C4-2B (cell line): ENCODE results near the gene NINL.

ENCODE experiments used
- ZFX ChIP-seq: fragments of 450-650 bp; IDR thresholded peaks from 2 replicates; pipeline ENCODE4 v1.6.1; 2017
- TF ChIP-seq, protein P1 (sequence below): fragments of 450-650 bp; conservative IDR thresholded peaks from 2 replicates; pipeline ENCODE4 v1.5.1; 2017; ENCODE audit warnings: mild to moderate bottlenecking

DNA sequence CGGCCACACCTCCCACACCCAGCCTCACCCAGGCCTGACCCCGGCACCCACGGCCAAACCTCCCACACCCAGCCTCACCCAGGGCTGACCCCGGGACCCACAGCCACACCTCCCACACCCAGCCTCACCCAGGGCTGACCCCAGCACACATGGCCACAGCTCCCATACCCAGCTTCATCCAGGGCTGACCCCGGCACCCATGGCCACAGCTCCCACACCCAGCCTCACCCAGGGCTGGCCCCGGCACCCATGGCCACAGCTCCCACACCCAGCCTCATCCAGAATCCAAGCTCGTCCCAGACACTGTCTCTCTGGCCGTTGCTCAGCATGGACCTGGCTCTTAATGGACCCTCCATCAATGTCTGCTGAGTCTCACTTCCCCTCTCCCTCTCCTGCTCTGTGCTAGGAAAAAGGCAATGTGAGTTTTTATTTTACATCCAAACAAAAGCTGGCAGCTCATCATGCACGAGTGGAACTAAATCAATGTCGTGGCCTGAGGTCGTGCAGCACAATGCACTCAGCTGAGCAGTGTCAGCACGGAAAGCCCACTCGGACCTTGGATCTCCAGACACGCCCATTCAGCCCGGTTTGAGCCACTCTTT is 36.1 kb downstream of the NINL start:
- TF ChIP-seq, protein P1, sequence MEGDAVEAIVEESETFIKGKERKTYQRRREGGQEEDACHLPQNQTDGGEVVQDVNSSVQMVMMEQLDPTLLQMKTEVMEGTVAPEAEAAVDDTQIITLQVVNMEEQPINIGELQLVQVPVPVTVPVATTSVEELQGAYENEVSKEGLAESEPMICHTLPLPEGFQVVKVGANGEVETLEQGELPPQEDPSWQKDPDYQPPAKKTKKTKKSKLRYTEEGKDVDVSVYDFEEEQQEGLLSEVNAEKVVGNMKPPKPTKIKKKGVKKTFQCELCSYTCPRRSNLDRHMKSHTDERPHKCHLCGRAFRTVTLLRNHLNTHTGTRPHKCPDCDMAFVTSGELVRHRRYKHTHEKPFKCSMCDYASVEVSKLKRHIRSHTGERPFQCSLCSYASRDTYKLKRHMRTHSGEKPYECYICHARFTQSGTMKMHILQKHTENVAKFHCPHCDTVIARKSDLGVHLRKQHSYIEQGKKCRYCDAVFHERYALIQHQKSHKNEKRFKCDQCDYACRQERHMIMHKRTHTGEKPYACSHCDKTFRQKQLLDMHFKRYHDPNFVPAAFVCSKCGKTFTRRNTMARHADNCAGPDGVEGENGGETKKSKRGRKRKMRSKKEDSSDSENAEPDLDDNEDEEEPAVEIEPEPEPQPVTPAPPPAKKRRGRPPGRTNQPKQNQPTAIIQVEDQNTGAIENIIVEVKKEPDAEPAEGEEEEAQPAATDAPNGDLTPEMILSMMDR = no peak
- TF ChIP-seq ZFX = no peak
